NOMO-1 treated with DMSO at 0.1 percent for 48 hours (cell line): ENCODE data around the gene MSL3B.

Experiments
- DNase-seq: peaks from one replicate; lab custom pipeline; 2025; ENCODE audit not compliant: unreplicated experiment; lab: John Stamatoyannopoulos, UW

The MSL3B gene

GRCh38 chr2:233818639-233819621 lies 49.3 kb downstream of the MSL3B start:
- DNase-seq = no peak

DNA sequence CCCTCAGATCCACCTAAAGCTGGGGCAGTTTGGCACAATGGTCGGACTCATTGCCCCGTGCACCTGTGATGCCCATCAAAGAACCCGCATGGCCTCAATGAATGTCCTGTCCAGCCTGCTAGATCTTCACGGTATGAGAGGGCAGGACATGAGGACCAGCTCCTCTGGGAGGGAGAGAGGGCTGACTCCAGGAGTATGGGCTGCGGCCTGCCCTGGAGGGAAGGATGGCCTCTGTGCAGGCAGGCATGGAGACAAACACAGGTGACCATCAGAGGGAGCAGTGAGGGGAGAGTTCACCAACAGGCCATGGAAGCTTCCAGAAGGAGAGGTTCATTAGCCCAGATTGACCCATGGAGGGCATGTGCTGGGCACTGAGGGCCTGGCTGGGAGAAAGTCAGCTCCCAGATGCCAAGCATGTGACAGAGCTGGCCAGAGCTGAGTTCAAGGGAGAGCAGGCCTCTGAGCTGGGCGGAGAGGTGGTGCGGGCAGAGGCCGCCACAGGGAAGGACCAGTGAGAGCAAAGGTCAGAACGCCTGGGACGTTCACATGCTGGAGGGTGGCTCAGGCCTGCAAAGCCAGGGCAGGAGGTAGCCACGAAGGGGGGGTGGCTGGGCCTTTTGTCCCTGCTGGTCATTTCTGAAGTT lies 50.1 kb downstream of the MSL3B start:
- no peak for DNase-seq

- no peak for DNase-seq
Observed at GRCh38 chr2:233817361-233817911, 50.8 kb downstream of the MSL3B start.

DNA sequence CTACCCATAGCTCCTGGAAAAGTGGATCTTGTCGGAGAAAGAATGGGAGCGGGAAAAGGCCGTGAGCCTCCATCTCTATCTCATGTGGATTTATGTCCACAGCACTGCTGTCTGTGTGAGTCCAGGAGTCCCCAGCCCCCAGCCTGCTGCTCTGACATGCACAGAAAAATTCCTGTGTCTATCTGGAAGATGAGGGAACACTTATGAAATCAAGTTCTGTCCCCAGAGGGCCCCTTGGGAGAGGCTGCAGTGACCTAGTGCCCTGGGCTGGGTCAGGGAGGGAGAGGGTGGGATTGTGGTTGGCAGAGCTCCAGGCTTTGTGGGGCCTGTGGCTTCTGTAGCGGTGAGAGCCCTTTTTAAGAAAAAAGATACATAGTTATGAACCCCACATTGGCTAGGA lies 51.4 kb downstream of the MSL3B start:
- DNase-seq = no peak

GRCh38 chr2:233816334-233816733 lies 51.9 kb downstream of the MSL3B start:
- DNase-seq = no peak

- no peak for DNase-seq
Observed at GRCh38 chr2:233815861-233816260, 52.3 kb downstream of the MSL3B start.
